Activated effector memory CD4-positive, alpha-beta T cell treated with Interleukin-2 at 50 U/mL for 16 hours (primary cell): Measurements from ENCODE around the gene TCF7.
A peak's percentile ranks its signal among the peaks of the same experiment; 100 is the strongest.
"Not testable (repeated sequence)": the region's sequence is repeated elsewhere in the genome, so short reads cannot be mapped to it uniquely, and the experiment has no call there.

ENCODE experiments used
- DNase-seq: peaks from one replicate; pipeline ENCODE4 v3.0.0-alpha.2; 2020

TCF7 gene

GRCh38 chr5:134145779-134146581 lies 31.5 kb downstream of the TCF7 start:
- DNase-seq, result peak; percentile 74

GRCh38 chr5:134146651-134147518 lies 32.4 kb downstream of the TCF7 start:
- DNase-seq, result no peak

DNA sequence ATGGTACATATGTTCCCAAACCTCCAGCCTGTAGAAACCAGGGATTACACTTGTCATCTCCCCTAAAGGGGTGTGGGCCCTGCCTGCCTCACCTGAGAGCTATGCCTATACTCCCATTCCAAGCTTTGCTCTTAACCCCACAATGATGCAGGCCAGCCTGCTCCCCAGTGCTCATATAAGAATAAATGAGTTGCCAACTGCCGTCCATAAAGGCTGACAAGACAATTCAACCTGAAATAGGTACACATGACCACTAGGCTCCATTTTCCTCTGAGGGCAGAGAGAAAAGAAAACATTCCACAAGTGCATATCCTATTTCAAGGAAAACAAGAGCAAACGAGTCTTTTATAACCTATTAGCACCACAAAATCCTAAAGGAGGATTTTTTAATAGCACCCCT lies 33.8 kb downstream of the TCF7 start:
- no peak for DNase-seq

- no peak for DNase-seq
Observed at GRCh38 chr5:134148986-134149539, 34.6 kb downstream of the TCF7 start.

GRCh38 chr5:134149571-134150303 lies 35.3 kb downstream of the TCF7 start:
- no peak for DNase-seq

- DNase-seq, result no peak
Observed at GRCh38 chr5:134151723-134152122, 37.2 kb downstream of the TCF7 start.

GRCh38 chr5:134152173-134152832 lies 37.8 kb downstream of the TCF7 start:
- DNase-seq, result not testable (repeated sequence)

- no peak for DNase-seq
Observed at GRCh38 chr5:134153241-134153640, 38.8 kb downstream of the TCF7 start.

DNA sequence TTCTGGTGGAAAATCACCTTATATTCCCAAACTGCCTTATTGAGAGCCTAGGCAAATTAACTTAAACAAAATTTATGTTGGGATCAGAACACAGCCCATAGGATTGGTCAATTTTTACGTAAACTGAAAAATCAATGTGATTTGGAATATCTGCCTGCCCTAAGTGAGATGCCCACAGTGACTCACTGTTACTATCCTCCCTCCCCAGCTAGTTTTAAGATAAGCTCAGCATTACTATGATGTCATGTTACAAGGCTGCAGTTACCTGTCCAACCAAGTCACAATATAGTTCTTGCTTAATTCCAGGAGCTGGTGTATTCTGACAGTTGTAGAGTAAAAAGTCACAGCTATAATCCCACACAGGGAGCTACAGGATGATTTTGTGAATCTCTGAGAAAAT lies 39.2 kb downstream of the TCF7 start:
- no peak for DNase-seq

DNA sequence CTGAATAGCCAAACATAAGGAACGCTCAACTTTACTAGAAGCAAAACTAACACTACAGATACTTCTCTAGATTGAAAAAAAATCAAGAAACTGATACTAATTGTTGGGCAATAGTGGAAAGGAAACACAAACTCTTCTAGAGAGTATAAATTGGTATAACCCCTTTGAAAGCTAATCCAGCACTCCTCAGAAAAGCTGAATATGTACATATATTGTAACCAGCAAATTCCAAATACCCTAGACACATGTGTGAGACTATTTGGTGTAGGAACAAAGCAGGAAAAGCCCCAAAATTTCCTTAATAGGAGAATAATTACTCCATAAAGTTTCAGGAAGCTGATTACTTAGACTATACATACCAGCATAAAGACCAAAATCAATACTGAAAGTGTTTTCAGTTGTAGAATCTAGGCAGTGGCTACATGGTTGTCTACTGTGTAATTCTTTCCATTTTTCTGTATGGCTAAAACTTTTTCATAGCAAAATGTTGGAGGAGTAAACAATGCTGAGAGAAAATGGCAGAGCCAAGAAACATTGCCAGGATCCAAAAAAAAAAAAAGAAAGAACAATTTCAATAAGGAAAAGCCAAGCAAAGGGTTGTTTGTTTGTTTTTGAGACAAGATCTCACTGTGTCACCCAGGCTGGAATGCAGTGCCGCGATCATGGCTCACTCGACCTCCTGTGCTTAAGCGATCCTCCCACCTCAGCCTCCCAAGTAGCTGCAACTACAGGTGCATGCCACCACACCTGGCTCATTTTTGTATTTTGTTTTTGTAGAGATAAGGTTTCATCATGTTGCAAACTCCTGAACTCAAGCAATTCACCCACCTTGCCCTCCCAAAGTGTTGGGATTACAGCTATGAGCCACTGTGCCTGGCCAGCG lies 47.3 kb downstream of the TCF7 start:
- DNase-seq, result no peak

DNA sequence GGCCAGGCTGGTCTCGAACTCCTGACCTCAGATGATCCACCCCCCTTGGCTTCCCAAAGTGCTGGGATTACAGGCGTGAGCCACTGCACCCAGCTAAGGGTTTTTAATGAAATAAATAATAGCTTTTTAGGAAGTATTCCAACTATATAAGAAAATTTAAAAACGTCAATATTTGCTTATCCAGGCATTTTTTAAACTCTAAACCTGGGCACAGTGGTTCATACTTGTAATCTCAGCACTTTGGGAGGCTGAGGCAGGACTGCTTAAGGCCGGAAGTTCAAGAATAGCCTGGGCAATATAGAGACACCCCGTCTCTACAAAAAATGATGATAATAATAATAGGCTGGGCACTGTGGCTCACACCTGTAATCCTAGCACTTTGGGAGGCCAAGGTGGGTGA lies 48.1 kb downstream of the TCF7 start:
- DNase-seq, result no peak

DNA sequence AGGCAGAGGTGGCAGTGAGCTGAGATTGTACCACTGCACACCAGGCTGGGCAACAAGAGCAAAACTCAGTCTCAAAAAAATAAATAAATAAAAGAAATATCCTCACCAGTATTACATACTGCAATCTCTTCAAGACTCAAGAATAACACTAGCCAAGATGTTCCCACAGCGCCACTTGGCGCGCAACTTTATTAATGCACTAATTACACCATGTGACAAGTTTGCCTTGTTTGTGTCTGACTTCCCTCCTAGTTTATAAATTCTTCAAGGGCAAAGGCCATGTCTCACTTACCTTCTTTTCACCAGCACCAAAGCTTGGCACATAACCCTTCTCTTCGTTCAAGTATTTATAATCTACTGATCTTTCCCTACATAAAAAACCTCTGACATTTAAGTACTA lies 57.5 kb downstream of the TCF7 start:
- no peak for DNase-seq

- no peak for DNase-seq
Observed at GRCh38 chr5:134174841-134175839, 60.7 kb downstream of the TCF7 start.

DNA sequence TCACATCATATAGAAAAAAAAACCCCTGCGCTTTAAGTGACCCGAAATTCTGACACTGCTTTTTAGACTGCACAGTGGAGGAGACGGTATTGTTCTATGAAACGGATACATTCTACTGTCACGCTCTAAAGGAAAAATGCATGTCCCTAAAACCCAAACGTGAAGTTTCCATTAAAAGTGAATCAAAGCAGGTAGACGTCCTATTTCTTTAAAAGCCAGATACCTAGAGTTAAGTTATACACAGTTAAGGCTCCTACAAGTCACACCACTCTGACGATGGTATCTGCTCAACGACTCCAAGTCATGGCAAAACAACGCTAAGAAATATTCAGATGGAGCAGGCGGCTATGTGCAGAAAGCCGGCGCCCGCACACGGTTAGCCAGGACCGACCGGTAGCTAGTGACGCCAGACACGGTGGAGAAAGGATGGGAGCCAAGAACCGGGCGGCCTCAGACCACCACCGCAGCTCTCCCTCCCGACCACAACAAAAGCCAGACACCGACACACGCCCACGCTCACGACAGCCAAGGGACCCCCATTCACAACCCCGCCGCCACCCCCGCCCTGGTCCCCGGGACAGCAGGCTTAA lies 61.5 kb downstream of the TCF7 start:
- DNase-seq, result no peak

DNA sequence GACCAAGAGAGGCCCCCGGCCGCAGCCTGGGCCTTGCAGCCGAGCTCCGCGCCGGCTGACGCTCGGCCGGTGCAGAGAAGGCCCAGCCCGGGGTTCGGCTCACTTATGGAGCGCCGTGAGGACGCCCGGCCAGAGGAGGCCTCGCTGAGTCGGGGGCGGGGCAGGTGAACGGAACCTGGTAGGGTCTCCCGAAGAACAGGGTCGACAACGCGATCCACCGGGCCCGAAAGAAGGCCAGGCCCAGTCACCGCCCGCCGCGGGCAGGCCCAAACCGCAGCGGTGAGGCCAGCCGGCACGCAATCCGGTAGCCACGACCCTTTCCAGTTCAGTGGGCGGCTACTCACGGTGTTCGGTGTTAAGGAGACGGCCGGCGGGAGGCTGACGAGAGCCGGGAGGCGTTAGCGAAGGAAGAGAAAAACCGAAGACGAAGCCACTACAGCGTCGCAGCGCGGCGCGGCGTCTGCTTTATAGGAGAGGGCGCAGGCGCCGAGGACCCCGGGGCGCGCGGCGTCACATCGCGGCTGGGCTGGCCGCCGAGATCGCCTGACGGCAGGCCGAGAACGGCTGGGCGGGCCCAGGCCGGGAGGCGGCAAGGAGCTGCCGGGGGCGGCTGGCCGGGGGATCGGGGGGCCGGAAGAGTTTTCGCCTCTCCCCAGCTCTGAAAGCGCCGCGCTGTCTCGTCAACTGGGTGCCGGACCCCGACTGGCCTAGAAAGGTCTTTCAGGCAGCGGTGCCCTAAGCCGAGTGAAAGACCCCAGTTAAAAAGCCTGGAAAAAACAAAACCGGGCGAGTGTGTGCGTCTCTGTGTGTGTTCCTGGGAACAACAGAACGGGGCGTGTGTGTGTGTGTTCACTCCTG lies 62.3 kb downstream of the TCF7 start, which contains the start of gene SKP1:
TSS of gene SKP1 (minus strand) at position 440 of the 858 bp plus-strand sequence. CDS start 2,928 bp downstream, outside the sequence.
- DNase-seq, result peak; percentile 82

GRCh38 chr5:134177369-134178095 lies 63.1 kb downstream of the TCF7 start:
- no peak for DNase-seq

GRCh38 chr5:134178096-134178419 lies 63.6 kb downstream of the TCF7 start:
- no peak for DNase-seq

DNA sequence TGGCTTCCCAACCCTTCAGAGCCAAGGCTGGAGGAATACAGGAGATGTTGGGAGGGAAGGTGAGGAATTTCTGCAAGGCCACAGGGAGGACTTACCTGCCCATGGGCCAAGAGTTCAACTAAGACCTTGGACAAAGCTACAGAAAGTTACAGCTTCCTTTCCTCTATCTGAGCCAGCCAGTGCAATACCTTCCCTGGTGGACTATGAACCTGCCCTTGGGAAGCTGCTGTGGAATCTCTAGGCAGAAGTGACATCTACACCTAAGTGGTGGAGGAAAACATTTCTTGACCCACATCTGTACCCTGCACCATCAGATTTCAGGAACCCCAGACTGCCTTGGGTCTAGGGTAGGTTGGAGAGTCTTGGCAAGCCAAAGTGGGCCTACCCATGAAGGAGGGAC lies 69.0 kb downstream of the TCF7 start:
- no peak for DNase-seq
